A549 (cell line): ENCODE results near the gene PLD5.

Source experiments
- CBX2 ChIP-seq: fragments of 200-600 bp; sonication (generic); IDR thresholded peaks from 2 replicates; pipeline ENCODE4 v1.6.1; 2016; ENCODE audit warnings: low read depth, mild to moderate bottlenecking, borderline replicate concordance
- CTCF ChIP-seq: fragments of >200 bp; sonication (Bioruptor Twin); formaldehyde crosslinking; IDR thresholded peaks from 3 replicates; pipeline ENCODE4 v1.5.1; 2016
- ESRRA ChIP-seq: fragments of 150-350 bp; IDR thresholded peaks from 2 replicates; pipeline ENCODE4 v1.6.1; 2014; ENCODE audit warnings: mild to moderate bottlenecking, low read length, borderline replicate concordance
- JUN ChIP-seq, 2 experiments: fragments of >200 bp; sonication (Bioruptor Twin); formaldehyde crosslinking; IDR thresholded peaks; 2 replicates in 1 of 2; 3 replicates in 1 of 2; pipeline ENCODE4 v1.6.1; 2016 to 2017
- JUNB ChIP-seq: fragments of >200 bp; sonication (Bioruptor Twin); formaldehyde crosslinking; IDR thresholded peaks from 2 replicates; pipeline ENCODE4 v1.6.1; 2016
- MAZ ChIP-seq: fragments of 150-350 bp; IDR thresholded peaks from 2 replicates; pipeline ENCODE4 v1.6.1; 2014; ENCODE audit warnings: antibody characterized with exemption, low read depth, low read length, borderline replicate concordance
- MYC ChIP-seq: IDR thresholded peaks from 2 replicates; pipeline ENCODE4 v1.6.1; 2012; ENCODE audit warnings: mild to moderate bottlenecking, inconsistent platforms, low read length, improper control_type of control experiment, borderline replicate concordance
- NFE2L2 ChIP-seq: fragments of 150-350 bp; conservative IDR thresholded peaks from 2 replicates; pipeline ENCODE4 v1.6.1; 2014; ENCODE audit warnings: low read length
- POLR2A ChIP-seq: IDR thresholded peaks from 2 replicates; pipeline ENCODE4 v1.6.1; 2012; ENCODE audit warnings: mild to moderate bottlenecking, low read length
- REST ChIP-seq: fragments of 200-600 bp; sonication (generic); IDR thresholded peaks from 2 replicates; pipeline ENCODE4 v1.6.1; 2016; ENCODE audit warnings: antibody characterized with exemption, mild to moderate bottlenecking, moderate library complexity
- SREBF2 ChIP-seq: fragments of 450-650 bp; IDR thresholded peaks from 2 replicates; pipeline ENCODE4 v1.6.1; 2014; ENCODE audit warnings: mild to moderate bottlenecking, moderate library complexity

GRCh38 chr1:242133351-242133750 lies 391.1 kb downstream of the PLD5 start:
- TF ChIP-seq CTCF (no peak), JUNB (no peak), POLR2A (no peak), MYC (no peak), MAZ (no peak), ESRRA (no peak), REST (no peak), JUN (IDR thresholded peaks at IDR 0.05) (no peak), NFE2L2 (no peak), SREBF2 (no peak), CBX2 (no peak)
